Transverse colon (tissue), 4 donors: Measurements from ENCODE around the gene TVP23C.
"Not testable (repeated sequence)": the region's sequence is repeated elsewhere in the genome, so short reads cannot be mapped to it uniquely, and the experiment has no call there.

ENCODE experiments used
- EP300 ChIP-seq: sonication (generic); formaldehyde crosslinking; IDR thresholded peaks from one replicate; pipeline ENCODE4 v1.6.1; 2017; ENCODE audit warnings: antibody characterized with exemption, low read depth
- POLR2A ChIP-seq: fragments of 450-650 bp; IDR thresholded peaks from one replicate; pipeline ENCODE4 v1.6.1; 2016; ENCODE audit warnings: antibody characterized with exemption, mild to moderate bottlenecking, moderate library complexity
- POLR2AphosphoS5 ChIP-seq, 3 donors: sonication (generic); formaldehyde crosslinking; IDR thresholded peaks; one replicate each; pipeline ENCODE4 v1.6.1; 2016; ENCODE audit warnings: antibody characterized with exemption in 3 of 3
- TF ChIP-seq, protein P1 (sequence below), 5 experiments: fragments of 200-600 bp in 3 of 5; fragments of 450-650 bp in 2 of 5; sonication (generic) in 3 of 5; IDR thresholded peaks; 1 replicate in 2 of 5; 2 replicates in 3 of 5; pipeline ENCODE4 v1.5.1; 2016 to 2017; ENCODE audit warnings: antibody characterized with exemption in 5 of 5, inconsistent platforms in 3 of 5, mild to moderate bottlenecking in 2 of 5, moderate library complexity in 1 of 5

GRCh38 chr17:15573870-15574269 is 10.6 kb upstream of the TVP23C start:
- TF ChIP-seq, protein P1, sequence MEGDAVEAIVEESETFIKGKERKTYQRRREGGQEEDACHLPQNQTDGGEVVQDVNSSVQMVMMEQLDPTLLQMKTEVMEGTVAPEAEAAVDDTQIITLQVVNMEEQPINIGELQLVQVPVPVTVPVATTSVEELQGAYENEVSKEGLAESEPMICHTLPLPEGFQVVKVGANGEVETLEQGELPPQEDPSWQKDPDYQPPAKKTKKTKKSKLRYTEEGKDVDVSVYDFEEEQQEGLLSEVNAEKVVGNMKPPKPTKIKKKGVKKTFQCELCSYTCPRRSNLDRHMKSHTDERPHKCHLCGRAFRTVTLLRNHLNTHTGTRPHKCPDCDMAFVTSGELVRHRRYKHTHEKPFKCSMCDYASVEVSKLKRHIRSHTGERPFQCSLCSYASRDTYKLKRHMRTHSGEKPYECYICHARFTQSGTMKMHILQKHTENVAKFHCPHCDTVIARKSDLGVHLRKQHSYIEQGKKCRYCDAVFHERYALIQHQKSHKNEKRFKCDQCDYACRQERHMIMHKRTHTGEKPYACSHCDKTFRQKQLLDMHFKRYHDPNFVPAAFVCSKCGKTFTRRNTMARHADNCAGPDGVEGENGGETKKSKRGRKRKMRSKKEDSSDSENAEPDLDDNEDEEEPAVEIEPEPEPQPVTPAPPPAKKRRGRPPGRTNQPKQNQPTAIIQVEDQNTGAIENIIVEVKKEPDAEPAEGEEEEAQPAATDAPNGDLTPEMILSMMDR (IDR thresholded peaks at IDR 0.05), result peak in 1 of 5 experiments; percentile 17
- TF ChIP-seq POLR2A; EP300; POLR2AphosphoS5 (IDR thresholded peaks at IDR 0.05): not testable (repeated sequence)
